ENCODE results near the gene GLI2. TPM values are rescaled to one million over a fixed set of nuclear protein-coding genes. Genes with fewer than 3 reads are reported as not detected.
A peak's percentile ranks its signal among the peaks of the same experiment; 100 is the strongest.

Gene GLI2
- total RNA-seq, 1 donor from 2014 or later: 23.1 TPM

DNA sequence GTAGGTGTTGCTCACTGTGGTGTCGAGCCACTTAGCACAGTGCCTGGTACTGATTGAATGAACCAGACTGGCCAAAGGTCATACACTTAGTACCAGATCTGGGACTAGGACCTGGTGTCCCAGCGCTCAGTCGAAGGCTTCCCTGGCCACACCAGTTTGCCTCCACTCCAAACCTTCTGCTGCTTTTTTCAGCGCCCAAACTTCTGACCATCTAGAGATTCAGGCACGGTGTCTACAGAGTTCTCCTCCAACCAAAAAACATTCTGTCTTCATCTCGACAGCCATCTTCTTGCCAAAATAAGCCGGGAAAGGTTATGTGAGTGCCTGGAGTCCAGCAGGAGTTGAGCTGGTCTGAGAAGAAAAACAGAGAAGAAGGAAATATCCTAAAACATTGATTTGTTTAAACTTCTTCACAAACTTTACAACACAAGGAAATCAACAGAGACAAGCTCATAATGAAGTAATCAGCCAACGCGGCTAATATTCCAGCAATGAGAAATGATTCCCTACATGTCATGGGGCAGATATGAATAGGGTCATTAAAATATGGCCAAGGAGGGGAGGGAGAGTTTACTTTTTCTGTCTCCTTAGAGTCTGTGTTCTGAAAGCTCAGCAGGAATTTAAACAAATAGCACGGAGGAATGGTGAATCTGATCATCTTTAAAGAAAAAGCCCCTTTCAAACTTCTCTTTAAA, 2.3 kb upstream of the GLI2 start:
- intact Hi-C loops (cut with DNase I): no loop called here
- TF ChIP-seq, protein P1, sequence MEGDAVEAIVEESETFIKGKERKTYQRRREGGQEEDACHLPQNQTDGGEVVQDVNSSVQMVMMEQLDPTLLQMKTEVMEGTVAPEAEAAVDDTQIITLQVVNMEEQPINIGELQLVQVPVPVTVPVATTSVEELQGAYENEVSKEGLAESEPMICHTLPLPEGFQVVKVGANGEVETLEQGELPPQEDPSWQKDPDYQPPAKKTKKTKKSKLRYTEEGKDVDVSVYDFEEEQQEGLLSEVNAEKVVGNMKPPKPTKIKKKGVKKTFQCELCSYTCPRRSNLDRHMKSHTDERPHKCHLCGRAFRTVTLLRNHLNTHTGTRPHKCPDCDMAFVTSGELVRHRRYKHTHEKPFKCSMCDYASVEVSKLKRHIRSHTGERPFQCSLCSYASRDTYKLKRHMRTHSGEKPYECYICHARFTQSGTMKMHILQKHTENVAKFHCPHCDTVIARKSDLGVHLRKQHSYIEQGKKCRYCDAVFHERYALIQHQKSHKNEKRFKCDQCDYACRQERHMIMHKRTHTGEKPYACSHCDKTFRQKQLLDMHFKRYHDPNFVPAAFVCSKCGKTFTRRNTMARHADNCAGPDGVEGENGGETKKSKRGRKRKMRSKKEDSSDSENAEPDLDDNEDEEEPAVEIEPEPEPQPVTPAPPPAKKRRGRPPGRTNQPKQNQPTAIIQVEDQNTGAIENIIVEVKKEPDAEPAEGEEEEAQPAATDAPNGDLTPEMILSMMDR (IDR thresholded peaks at IDR 0.05): no peak
- no peaks in the 10 kb centered on the region for H3K36me3 ChIP-seq
- H3K4me3 ChIP-seq: no peak overlapping the region
- no peak overlapping the region for H3K27ac ChIP-seq
- H3K27me3 ChIP-seq: no peaks in the 10 kb centered on the region
- peaks cover 0 to 11% of the 10 kb centered on the region in 2 donors for H3K4me1 ChIP-seq
- no peaks in the 10 kb centered on the region for H3K9me3 ChIP-seq
- no peak for DNase-seq (ENCODE audit: low spot score in 2 of 2)

DNA sequence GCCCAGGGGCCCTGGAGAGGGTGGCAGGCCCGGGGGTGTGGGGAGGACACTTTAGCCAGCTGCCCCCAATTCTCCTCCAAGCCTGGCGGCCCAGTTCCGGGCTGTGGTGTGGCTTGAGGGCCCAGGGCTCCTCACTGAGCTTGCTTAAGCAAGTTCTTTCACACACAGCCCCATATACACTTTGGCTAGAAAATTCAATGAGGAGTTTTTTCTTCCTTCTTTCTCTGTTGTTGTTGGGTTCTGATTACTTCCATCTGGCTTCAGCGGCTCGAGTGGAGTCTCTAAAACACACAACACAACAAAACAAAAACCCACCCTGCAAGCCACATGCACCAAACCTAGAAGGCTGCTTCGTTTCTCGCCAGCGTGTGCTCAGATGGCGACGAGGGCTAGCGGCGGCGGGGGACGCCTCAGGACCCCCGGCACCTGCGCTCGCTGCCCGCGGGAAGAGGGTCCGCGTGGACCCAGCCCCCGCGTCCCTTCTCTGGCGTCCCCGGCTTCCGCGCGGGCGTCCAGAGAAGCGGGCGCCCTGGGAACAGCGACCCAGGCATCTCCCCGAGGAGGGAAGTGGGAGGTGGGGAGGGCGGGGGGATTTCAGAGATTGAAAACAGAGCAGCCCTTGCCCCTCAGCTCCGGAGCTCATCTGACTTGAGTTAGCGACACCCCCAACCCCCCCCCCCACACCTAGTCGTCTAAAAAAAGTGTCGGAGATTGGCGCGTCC, 577 bp upstream of the GLI2 start:
- peaks cover 0 to 11% of the 10 kb centered on the region in 2 donors for H3K4me1 ChIP-seq
- H3K4me3 ChIP-seq: peak overlapping the region; percentile 51 to 67
- H3K27ac ChIP-seq: peak overlapping the region; percentile 74 to 85
- intact Hi-C loops (cut with DNase I): loop anchor here (1.0 kb wide), 1 partner anchor 336 kb away; no protein-coding TSS in a partner anchor
- no peaks in the 10 kb centered on the region for H3K9me3 ChIP-seq
- TF ChIP-seq, protein P1 (IDR thresholded peaks at IDR 0.05): no peak
- peak in 1 of 2 donors; percentile 59 for DNase-seq (ENCODE audit: low spot score in 2 of 2)
- no peaks in the 10 kb centered on the region for H3K27me3 ChIP-seq
- no peaks in the 10 kb centered on the region for H3K36me3 ChIP-seq

GRCh38 chr2:120736202-120736623, 545 bp downstream of the GLI2 start:
- no peaks in the 10 kb centered on the region for H3K36me3 ChIP-seq
- H3K9me3 ChIP-seq: no peaks in the 10 kb centered on the region
- TF ChIP-seq, protein P1 (IDR thresholded peaks at IDR 0.05): no peak
- DNase-seq (ENCODE audit: low spot score in 2 of 2): no peak
- intact Hi-C loops (cut with DNase I): loop anchor here (2.0 kb wide), 2 partner anchors 69 to 131 kb away; no protein-coding TSS in a partner anchor
- H3K27me3 ChIP-seq: no peaks in the 10 kb centered on the region
- H3K4me1 ChIP-seq: peaks cover 0 to 11% of the 10 kb centered on the region in 2 donors
- H3K27ac ChIP-seq: peak overlapping the region; percentile 74 to 85
- peak overlapping the region; percentile 51 to 67 for H3K4me3 ChIP-seq

DNA sequence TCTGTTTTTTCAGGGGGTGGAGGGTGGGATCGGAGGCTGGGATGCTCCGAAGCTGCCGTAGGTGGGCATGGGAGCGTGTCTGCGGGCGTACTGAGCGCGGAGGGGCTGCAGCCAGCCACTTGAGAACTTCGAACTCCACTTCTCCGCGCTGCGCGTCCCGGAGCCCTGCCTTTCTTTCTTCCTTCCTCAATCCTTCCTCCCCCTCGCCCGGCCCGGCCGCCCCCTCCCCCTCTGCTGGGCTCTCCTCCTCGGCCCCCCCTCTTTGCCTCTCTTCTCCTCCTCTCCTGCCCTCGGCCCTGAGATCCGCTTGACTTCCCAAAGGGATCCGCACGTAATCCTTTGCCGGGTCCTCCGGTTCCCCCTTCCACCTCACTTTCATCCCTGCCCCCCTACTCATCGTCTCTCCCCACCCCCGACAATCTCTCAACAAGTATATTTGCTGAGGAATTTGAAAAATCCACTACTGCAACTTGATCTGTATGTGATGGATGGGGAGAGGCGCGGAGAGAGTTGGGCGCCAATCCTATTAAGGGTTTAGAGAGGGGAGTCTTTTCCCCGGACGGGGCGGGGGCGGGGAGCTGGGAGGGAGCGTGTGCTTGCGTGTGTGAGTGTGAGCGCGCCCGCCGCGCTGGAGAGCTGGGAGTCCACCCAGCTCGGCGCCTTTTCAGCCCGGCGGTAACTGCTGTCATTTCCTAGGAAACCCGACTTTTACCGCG, 1.1 kb downstream of the GLI2 start:
- peak overlapping the region; percentile 51 to 67 for H3K4me3 ChIP-seq
- H3K4me1 ChIP-seq: peaks cover 4 to 13% of the 10 kb centered on the region in 2 donors
- intact Hi-C loops (cut with DNase I): loop anchor here (2.0 kb wide), 2 partner anchors 68 to 130 kb away; no protein-coding TSS in a partner anchor
- no peaks in the 10 kb centered on the region for H3K9me3 ChIP-seq
- peak in 1 of 2 donors; percentile 77 for DNase-seq (ENCODE audit: low spot score in 2 of 2)
- H3K27me3 ChIP-seq: no peaks in the 10 kb centered on the region
- TF ChIP-seq, protein P1 (IDR thresholded peaks at IDR 0.05): no peak
- peak overlapping the region; percentile 74 to 85 for H3K27ac ChIP-seq
- no peaks in the 10 kb centered on the region for H3K36me3 ChIP-seq

DNA sequence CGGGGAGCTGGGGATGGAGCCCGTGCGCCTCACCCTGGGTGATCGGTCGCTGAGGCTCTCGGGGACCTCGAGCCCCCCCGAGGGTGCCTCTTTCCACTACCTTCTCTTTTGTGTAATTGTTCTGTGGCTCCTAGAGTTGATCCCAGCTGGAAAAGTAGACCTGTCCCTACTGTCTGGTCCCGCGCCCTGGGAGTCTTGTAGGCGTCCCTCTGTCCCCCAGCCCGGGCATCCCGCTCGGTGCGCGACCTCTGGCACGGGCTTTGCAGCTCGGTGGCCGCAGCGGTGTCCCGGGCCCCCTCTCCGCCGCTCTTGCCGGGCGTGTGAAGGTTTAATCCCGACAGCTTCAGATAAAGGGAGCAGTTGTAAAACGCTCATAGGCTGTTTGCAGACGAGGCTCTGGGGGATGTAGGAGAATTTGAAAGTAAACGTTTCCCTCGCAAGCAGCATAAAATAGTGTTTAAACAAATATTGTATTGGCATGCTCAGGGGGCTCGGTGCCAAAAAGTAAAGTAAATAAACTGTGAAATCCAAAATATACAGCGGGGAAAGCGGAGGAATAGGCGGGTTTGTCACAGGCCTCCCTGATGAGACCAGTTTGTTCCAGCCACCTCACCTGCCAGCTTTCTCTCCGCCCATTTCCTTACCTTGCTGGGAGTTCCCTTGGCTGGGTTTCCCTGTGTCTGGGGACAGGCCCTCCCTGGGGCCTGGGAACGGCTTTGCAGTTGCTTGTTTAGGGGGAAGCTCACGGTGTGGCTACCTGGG, 1.9 kb downstream of the GLI2 start:
- H3K9me3 ChIP-seq: no peaks in the 10 kb centered on the region
- peak overlapping the region; percentile 51 to 67 for H3K4me3 ChIP-seq
- TF ChIP-seq, protein P1 (IDR thresholded peaks at IDR 0.05): no peak
- H3K27ac ChIP-seq: peak overlapping the region; percentile 74 to 85
- H3K4me1 ChIP-seq: peaks cover 4 to 16% of the 10 kb centered on the region in 2 donors
- intact Hi-C loops (cut with DNase I): loop anchor here (2.0 kb wide), 2 partner anchors 67 to 129 kb away; no protein-coding TSS in a partner anchor
- no peaks in the 10 kb centered on the region for H3K27me3 ChIP-seq
- no peaks in the 10 kb centered on the region for H3K36me3 ChIP-seq
- no peak for DNase-seq (ENCODE audit: low spot score in 2 of 2)

Data from ascending aorta (tissue), 2 donors.